KMS-11 (cell line): ENCODE measurements around the gene MRTFA.

Source experiments
- H2AFZ ChIP-seq: fragments of 200-600 bp; sonication (generic); 2 replicates; pipeline ENCODE4 v1.6.1; 2016; ENCODE audit warnings: antibody characterized with exemption, mixed run types, low read depth
- H3K27ac ChIP-seq: fragments of 200-600 bp; sonication (generic); 2 replicates; pipeline ENCODE4 v1.6.1; 2016; ENCODE audit warnings: mild to moderate bottlenecking, mixed run types
- H3K27me3 ChIP-seq: fragments of 200-600 bp; sonication (generic); 2 replicates; pipeline ENCODE4 v1.6.1; 2017; ENCODE audit warnings: mild to moderate bottlenecking, low read depth, mixed run types, moderate library complexity; ENCODE audit not compliant: insufficient read depth
- H3K36me3 ChIP-seq: fragments of 200-600 bp; sonication (generic); 2 replicates; pipeline ENCODE4 v1.6.1; 2017; ENCODE audit warnings: mild to moderate bottlenecking, mixed run types; ENCODE audit not compliant: insufficient read depth
- H3K4me1 ChIP-seq: fragments of 200-600 bp; sonication (generic); 2 replicates; pipeline ENCODE4 v1.6.1; 2016; ENCODE audit warnings: mild to moderate bottlenecking, low read depth, mixed run types; ENCODE audit not compliant: poor library complexity, severe bottlenecking
- H3K4me2 ChIP-seq: fragments of 200-600 bp; sonication (generic); 2 replicates; pipeline ENCODE4 v1.7.0; 2016; ENCODE audit warnings: mild to moderate bottlenecking, mixed run types
- H3K4me3 ChIP-seq: fragments of 200-600 bp; sonication (generic); IDR thresholded peaks from 2 replicates; pipeline ENCODE4 v1.6.1; 2017; ENCODE audit warnings: low read depth, low read length, mixed read lengths; ENCODE audit not compliant: insufficient read depth
- H3K79me2 ChIP-seq: fragments of 200-600 bp; sonication (generic); 2 replicates; pipeline ENCODE4 v1.6.1; 2016; ENCODE audit warnings: low read depth, mixed run types; ENCODE audit not compliant: insufficient read depth
- H3K9ac ChIP-seq: fragments of 200-600 bp; sonication (generic); 2 replicates; pipeline ENCODE4 v1.6.1; 2016; ENCODE audit warnings: mild to moderate bottlenecking, mixed run types
- H4K20me1 ChIP-seq: fragments of 200-600 bp; sonication (generic); 2 replicates; pipeline ENCODE4 v1.6.1; 2016; ENCODE audit warnings: mild to moderate bottlenecking, mixed run types; ENCODE audit not compliant: insufficient read depth
- TF ChIP-seq, protein P1 (sequence below): fragments of 200-600 bp; sonication (generic); conservative IDR thresholded peaks from 2 replicates; pipeline ENCODE4 v1.6.1; 2017; ENCODE audit warnings: low read depth, mild to moderate bottlenecking, antibody characterized with exemption, low read length, moderate library complexity, mixed read lengths

The MRTFA gene

DNA sequence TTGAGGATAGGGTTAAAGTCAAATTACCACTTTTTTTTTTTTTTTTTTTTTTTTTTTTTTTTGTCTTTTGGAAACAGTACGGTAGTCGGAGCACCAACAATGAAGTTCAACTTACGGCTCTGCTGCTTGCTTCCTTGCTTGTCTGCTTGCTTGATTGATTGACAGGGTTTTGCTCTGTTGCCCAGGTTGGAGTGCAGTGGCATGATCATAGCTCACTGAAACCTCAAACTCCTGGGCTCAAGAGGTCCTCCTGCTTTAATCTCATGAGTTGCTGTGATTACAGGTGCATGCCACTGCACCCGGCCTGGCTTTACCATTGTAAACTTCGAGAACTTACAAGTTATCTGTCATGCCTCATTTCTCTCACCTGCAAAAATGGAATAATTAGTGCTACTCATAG is 260.4 kb downstream of the MRTFA start:
- Histone ChIP-seq H3K27ac (no peak overlapping the region), H3K27me3 (no peaks in the 10 kb centered on the region), H3K79me2 (peaks cover 7% of the 10 kb centered on the region), H2AFZ (no peak overlapping the region), H3K9ac (no peak overlapping the region), H3K4me2 (no peak overlapping the region), H4K20me1 (no peaks in the 10 kb centered on the region), H3K4me3 (no peak overlapping the region), H3K36me3 (no peaks in the 10 kb centered on the region), H3K4me1 (peaks cover 19% of the 10 kb centered on the region)
- TF ChIP-seq, protein P1, sequence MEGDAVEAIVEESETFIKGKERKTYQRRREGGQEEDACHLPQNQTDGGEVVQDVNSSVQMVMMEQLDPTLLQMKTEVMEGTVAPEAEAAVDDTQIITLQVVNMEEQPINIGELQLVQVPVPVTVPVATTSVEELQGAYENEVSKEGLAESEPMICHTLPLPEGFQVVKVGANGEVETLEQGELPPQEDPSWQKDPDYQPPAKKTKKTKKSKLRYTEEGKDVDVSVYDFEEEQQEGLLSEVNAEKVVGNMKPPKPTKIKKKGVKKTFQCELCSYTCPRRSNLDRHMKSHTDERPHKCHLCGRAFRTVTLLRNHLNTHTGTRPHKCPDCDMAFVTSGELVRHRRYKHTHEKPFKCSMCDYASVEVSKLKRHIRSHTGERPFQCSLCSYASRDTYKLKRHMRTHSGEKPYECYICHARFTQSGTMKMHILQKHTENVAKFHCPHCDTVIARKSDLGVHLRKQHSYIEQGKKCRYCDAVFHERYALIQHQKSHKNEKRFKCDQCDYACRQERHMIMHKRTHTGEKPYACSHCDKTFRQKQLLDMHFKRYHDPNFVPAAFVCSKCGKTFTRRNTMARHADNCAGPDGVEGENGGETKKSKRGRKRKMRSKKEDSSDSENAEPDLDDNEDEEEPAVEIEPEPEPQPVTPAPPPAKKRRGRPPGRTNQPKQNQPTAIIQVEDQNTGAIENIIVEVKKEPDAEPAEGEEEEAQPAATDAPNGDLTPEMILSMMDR: no peak

DNA sequence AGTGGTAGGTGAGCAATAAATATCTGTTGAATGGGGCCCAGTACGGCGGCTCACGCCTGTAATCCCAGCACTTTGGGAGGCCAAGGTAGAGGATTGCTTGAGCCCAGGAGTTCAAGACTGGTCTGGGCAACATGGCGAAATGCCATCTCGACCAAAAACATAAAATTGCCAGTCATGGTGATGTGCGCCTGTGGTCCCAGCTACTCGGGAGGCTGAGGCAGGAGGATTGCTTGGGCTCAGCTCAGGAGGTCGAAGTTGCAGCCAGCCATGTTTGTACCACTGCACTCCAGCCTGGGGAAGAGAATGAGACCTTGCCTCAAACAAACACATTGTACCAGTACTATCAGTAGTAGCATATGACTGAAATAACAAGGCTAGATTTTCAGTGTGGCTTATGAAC is 262.0 kb downstream of the MRTFA start:
- no peaks in the 10 kb centered on the region for H3K27me3 ChIP-seq
- H3K4me3 ChIP-seq: no peak overlapping the region
- no peak overlapping the region for H2AFZ ChIP-seq
- H4K20me1 ChIP-seq: no peaks in the 10 kb centered on the region
- no peak overlapping the region for H3K9ac ChIP-seq
- H3K36me3 ChIP-seq: no peaks in the 10 kb centered on the region
- peaks cover 10% of the 10 kb centered on the region for H3K79me2 ChIP-seq
- no peak overlapping the region for H3K27ac ChIP-seq
- H3K4me2 ChIP-seq: no peak overlapping the region
- H3K4me1 ChIP-seq: peaks cover 25% of the 10 kb centered on the region
- TF ChIP-seq, protein P1: no peak

DNA sequence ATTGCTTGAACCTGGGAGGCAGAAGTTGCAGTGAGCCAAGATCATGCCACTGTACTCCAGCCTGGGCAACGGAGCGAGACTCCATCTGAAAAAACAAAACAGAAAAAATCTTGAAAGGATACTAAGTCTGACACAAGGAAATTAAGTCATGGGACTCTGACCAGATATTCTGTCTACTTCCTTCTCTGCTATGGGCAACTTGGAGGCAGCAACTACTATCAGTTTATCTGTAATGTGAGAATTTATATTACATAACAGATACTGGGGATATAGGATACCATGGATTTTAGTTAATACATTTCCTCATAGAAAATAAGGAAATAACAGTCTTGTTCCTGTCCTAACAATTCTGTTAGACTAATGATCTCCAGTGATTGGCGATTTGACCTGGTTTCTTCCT is 267.7 kb downstream of the MRTFA start:
- H3K27ac ChIP-seq: no peak overlapping the region
- H2AFZ ChIP-seq: no peak overlapping the region
- peaks cover 28% of the 10 kb centered on the region for H3K4me1 ChIP-seq
- H4K20me1 ChIP-seq: no peaks in the 10 kb centered on the region
- no peaks in the 10 kb centered on the region for H3K27me3 ChIP-seq
- TF ChIP-seq, protein P1: no peak
- no peak overlapping the region for H3K4me3 ChIP-seq
- H3K4me2 ChIP-seq: no peak overlapping the region
- peaks cover 10% of the 10 kb centered on the region for H3K79me2 ChIP-seq
- H3K9ac ChIP-seq: no peak overlapping the region
- peaks cover 12% of the 10 kb centered on the region; the same call in 1 of the 2 replicates for H3K36me3 ChIP-seq

DNA sequence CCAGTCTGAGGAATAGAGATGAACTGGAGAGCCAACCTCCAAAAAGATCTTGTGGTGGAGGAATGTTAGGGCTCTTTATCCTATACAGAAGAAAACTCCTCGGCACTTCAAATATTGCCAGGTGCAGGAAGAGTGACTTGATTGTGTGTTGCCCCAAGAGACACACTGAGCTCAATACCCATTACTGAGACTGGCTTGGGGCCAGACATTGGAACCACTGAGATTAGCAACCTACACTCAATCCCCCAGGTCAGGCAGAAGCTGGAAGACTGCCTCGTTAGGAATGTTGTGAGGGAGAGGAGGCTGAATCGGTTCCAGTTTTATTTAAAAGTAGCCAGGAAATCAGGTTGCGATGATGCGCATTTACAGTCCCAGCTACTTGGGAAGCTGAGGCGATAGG is 268.5 kb downstream of the MRTFA start:
- Histone ChIP-seq H3K36me3 (peaks cover 12% of the 10 kb centered on the region; the same call in 1 of the 2 replicates), H3K4me3 (no peak overlapping the region), H3K4me2 (no peak overlapping the region), H3K4me1 (peaks cover 27% of the 10 kb centered on the region), H3K79me2 (peaks cover 10% of the 10 kb centered on the region), H3K9ac (no peak overlapping the region), H3K27ac (no peak overlapping the region), H3K27me3 (no peaks in the 10 kb centered on the region), H2AFZ (no peak overlapping the region), H4K20me1 (no peaks in the 10 kb centered on the region)
- TF ChIP-seq, protein P1: no peak
